Hematopoietic multipotent progenitor cell treated with erythropoietin and hydrocortisone succinate and interleukin-3 and kit ligand, for 17 days (in vitro differentiated cells): ENCODE results near the gene SETD2.
"Not testable (repeated sequence)": the region's sequence is repeated elsewhere in the genome, so short reads cannot be mapped to it uniquely, and the experiment has no call there.

Source experiments
- DNase-seq: peaks from one replicate; pipeline ENCODE4 v3.0.0-alpha.2; 2015; ENCODE audit warnings: low spot score

Gene SETD2

DNA sequence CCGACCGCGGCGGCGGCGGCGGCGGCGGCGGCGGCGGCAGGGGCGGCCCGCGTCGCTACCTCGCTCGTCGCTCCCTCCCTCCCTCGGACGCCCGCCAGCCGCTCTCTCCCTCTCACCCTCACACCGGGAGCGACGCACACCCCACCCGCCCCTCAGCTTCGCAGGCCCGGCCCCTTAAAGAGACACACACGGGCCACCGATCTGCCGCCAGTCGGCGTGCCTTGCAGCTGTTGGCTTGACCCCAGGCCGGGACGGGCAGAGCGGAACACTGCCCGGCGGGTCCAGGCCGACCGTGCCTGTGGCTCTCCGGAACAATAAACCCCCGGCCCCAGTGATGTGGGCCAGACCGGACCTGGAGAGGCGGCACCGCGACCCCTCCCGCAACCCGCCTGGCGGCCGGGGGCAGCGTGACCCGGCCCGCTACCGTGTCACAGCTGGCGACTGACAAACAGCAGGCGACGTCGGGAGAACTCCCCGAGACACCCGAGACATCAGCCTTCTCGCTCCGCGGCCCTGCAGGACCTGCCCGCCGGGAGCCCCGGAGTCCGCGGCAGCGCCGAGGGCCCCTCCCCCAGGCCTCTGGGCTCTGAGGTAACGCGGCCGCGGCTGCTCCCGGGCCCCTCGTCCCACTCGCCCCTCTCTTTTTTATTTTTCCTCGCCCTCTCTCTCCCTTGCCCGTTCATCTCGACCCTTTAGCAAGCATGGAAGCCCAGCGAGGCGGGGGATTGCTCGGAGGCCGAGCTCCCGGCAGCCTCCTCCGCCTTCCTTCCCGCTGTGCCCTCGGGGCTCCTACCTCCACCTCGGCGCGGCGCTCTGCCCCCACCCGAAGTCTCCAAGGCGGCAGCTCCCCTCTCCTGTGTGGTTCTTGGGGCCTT lies at the start of gene SETD2:
Gene SETD2 (minus strand): TSS at position 107 of the 875 bp plus-strand sequence. CDS start 189 bp downstream, outside the sequence.
- peak; percentile 89 for DNase-seq

DNA sequence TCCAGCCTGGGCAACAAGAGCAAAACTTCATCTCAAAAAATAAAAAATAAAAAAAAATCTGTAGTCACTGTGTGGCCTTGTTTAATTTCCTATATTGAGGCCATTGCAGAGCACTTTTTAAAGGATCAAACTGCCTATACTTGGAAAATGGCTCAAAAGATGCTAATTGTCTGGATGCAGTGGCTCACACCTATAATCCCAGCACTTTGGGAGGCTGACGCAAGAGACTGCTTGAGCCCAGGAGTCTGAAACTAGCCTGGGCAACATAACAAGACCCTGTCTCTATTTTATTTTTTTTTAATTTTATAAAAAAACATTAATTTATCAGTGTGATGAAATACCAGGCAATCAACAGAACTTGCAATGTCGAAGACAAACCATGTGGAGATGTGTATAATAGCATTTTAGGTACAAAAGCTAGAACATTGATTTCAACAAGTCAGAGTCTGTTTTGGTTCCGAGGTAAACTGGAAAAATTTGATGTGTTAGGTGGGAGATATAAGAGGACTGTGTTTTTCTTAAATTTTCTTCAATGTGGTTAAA lies 47.0 kb upstream of the SETD2 start:
- DNase-seq, result no peak

DNA sequence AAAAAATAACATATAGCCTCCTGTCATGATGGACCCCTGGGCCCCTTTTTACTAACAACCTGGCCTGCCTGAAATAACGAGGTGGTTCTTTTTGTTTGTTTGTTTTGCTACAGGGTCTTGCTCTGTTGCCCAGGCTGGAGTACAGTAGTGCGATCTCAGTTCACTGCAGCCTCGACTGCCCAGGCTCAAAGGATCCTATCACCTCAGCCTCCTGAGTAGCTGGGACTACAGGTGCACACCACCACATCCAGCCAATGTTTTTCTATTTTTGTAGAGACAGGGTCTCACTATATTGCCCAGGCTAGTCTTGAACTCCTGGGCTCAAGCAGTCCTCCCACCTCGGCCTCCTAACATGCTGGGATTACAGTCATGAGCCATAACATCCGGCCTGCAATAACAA lies 42.1 kb upstream of the SETD2 start:
- DNase-seq, result not testable (repeated sequence)

- DNase-seq, result no peak
These were observed 41.0 kb upstream of the SETD2 start for GRCh38 chr3:47204875-47205274.

- no peak for DNase-seq
These were observed 38.6 kb upstream of the SETD2 start for GRCh38 chr3:47202542-47202941.

- DNase-seq, result no peak
These were observed 33.4 kb upstream of the SETD2 start for GRCh38 chr3:47197287-47197686.

DNA sequence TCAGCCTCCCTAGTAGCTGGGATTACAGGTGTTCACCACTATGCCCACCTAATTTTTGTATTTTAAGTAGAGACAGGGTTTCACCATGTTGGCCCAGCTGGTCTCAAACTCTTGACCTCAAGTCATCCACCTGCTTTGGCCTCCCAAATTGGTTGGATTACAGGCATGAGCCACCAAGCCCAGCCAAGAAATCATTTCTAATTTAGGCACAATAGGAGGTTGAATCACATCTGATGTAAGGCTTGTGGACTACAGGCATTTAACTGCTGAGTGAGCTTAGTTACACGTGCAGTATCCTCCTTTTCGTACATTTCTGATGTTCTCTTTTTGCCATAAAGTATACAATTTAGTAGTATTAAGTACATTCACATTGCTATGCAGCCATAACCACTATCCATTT lies 31.1 kb upstream of the SETD2 start:
- DNase-seq, result no peak

- DNase-seq, result no peak
These were observed 30.3 kb upstream of the SETD2 start for GRCh38 chr3:47193871-47194859.

- no peak for DNase-seq
These were observed 22.4 kb upstream of the SETD2 start for GRCh38 chr3:47186285-47186684.

DNA sequence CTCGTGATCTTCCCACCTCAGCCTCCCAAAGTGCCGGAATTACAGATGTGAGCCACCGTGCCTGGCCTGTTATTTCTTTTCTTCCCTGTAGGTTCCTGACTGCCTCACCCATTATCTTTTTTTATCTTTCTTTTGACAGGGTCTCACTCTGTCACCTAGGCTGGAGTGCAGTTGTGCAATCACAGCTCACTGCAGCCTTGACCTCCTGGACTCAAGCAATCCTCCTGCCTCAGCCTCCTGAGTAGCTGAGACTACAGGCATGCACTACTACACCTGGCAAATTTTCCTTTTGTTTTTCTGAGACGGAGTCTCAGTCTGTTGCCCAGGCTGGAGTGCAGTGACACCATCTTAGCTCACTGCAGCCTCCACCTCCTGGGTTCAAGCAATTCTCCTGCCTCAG lies 17.8 kb upstream of the SETD2 start:
- not testable (repeated sequence) for DNase-seq

- DNase-seq, result not testable (repeated sequence)
These were observed 16.1 kb upstream of the SETD2 start for GRCh38 chr3:47180011-47180410.

- DNase-seq, result no peak
These were observed 12.7 kb upstream of the SETD2 start for GRCh38 chr3:47176582-47176981.

DNA sequence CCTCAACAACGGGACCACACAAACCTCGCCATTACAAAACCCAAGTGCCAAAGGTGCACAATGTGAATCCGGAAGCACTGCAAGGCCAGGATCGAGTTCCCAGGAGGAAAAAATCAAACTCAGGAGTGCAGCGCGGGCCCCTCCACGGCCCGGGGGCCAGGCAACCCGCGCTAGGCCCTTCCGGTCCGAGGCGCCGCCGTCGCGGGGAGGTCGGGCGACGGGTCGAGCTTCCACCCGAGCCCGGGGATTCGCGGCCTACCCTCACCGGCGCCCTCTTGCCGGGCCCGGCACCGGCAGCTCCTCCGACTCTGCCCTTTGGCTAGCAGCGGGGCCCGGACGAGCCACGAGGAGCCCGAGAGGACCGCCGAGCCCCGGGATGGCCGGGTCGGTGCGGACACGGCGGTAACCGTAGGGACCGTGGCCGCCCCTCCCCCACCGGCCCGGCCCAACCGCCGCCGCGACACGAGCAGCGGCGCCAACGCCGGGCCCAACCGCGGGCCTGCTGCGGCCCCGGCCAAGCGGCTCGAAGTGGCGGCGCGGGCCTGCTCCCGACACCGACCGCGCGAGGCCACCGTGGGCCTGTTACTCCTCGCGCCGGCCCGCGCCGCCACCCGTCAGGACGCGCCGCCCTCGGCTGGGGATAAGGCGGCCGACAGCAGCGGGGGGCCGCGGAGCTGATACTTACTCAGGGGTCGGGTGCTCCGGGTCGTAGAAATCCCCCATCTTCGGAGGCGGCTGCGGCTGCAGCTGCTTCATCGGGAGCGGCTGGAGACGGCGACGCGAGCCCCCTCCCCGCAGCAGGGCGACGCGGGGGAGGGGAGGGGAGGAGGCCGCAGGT lies 525 bp downstream of the SETD2 start:
- DNase-seq, result peak; percentile 62

GRCh38 chr3:47162697-47163168 lies 1.2 kb downstream of the SETD2 start:
- DNase-seq, result peak; percentile 66

- DNase-seq, result no peak
These were observed 1.8 kb downstream of the SETD2 start for GRCh38 chr3:47161983-47162696.

DNA sequence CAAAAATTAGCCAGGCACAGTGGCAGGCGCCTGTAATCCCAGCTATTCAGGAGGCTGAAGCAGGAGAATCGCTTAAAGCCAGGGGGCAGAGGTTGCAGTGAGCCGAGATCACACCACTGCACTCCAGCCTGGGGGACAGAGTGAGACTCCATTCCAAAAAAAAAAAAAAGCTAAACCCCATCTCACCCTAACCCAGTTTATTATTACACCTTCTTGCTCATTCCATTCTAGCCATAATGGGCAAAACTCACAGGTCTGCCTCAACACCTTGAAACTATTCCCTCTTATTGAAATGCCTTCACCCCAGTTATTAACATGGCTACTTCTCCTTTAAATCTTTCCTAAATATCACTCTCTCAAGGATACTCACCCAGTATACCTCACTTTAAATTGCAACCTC lies 4.1 kb downstream of the SETD2 start:
- no peak for DNase-seq

GRCh38 chr3:47158208-47158607 lies 5.7 kb downstream of the SETD2 start:
- DNase-seq, result no peak

- DNase-seq, result no peak
These were observed 7.5 kb downstream of the SETD2 start for GRCh38 chr3:47156396-47156795.

GRCh38 chr3:47152578-47152977 lies 11.3 kb downstream of the SETD2 start:
- DNase-seq, result no peak

GRCh38 chr3:47151836-47152235 lies 12.1 kb downstream of the SETD2 start:
- no peak for DNase-seq
